GM12878 (cell line): ENCODE data around the gene PRDM16. TPM values are rescaled to one million over a fixed set of nuclear protein-coding genes. Genes with fewer than 3 reads are reported as not detected.

ENCODE experiments used
- BACH1 ChIP-seq: fragments of 450-650 bp; IDR thresholded peaks from 2 replicates; pipeline ENCODE4 v1.6.1; 2017; ENCODE audit warnings: mild to moderate bottlenecking, borderline replicate concordance
- BRCA1 ChIP-seq: IDR thresholded peaks from 2 replicates; pipeline ENCODE4 v1.6.1; 2011; ENCODE audit warnings: low read depth, low read length, improper control_type of control experiment
- CBX3 ChIP-seq: fragments of 200-600 bp; sonication (generic); IDR thresholded peaks from 2 replicates; pipeline ENCODE4 v1.6.1; 2016; ENCODE audit warnings: low read depth, borderline replicate concordance
- CEBPB ChIP-seq, 2 experiments: fragments of 150-350 bp in 1 of 2; IDR thresholded peaks; 2 replicates each; pipeline ENCODE4 v1.6.1; 2012 to 2014; ENCODE audit warnings: low read depth in 2 of 2, low read length in 2 of 2, borderline replicate concordance in 1 of 2, inconsistent platforms in 1 of 2
- DPF2 ChIP-seq: fragments of 450-650 bp; IDR thresholded peaks from 2 replicates; pipeline ENCODE4 v1.6.1; 2017; ENCODE audit warnings: mild to moderate bottlenecking
- E2F8 ChIP-seq: fragments of 450-650 bp; IDR thresholded peaks from 2 replicates; pipeline ENCODE4 v1.6.1; 2018; ENCODE audit warnings: mild to moderate bottlenecking, low read depth, moderate library complexity; ENCODE audit not compliant: partially characterized antibody
- E4F1 ChIP-seq: fragments of 450-650 bp; IDR thresholded peaks from 2 replicates; pipeline ENCODE4 v1.6.1; 2018; ENCODE audit warnings: borderline replicate concordance, mild to moderate bottlenecking; ENCODE audit not compliant: partially characterized antibody
- KDM1A ChIP-seq: fragments of 200-600 bp; sonication (generic); IDR thresholded peaks from 2 replicates; pipeline ENCODE4 v1.6.1; 2016; ENCODE audit warnings: borderline replicate concordance
- PAX8 ChIP-seq: fragments of 450-650 bp; IDR thresholded peaks from 2 replicates; pipeline ENCODE4 v1.6.1; 2017; ENCODE audit warnings: mild to moderate bottlenecking, moderate library complexity
- RCOR1 ChIP-seq: conservative IDR thresholded peaks from 2 replicates; pipeline ENCODE4 v1.6.1; 2012; ENCODE audit warnings: low read depth, low read length, improper control_type of control experiment
- SKIL ChIP-seq: fragments of 450-650 bp; IDR thresholded peaks from 2 replicates; pipeline ENCODE4 v1.6.1; 2017; ENCODE audit warnings: mild to moderate bottlenecking, low read depth, inconsistent platforms; ENCODE audit not compliant: poor library complexity, severe bottlenecking
- SMAD5 ChIP-seq: IDR thresholded peaks from 2 replicates; pipeline ENCODE4 v1.6.1; 2016; ENCODE audit warnings: antibody characterized with exemption, low read depth
- TBL1XR1 ChIP-seq: IDR thresholded peaks from 2 replicates; pipeline ENCODE4 v1.6.1; 2012; ENCODE audit warnings: low read depth, low read length, improper control_type of control experiment
- WRNIP1 ChIP-seq: IDR thresholded peaks from 2 replicates; pipeline ENCODE4 v1.6.1; 2011; ENCODE audit warnings: low read depth, low read length, improper control_type of control experiment, borderline replicate concordance
- polyA plus RNA-seq, 11 experiments: library from polyadenylated mRNA; depleted of rRNA in 4 of 11; unstranded in 6 of 11; stranded (reverse) in 5 of 11; fragments of >200 nt; fragmentation: Nextera tagmentation in 4 of 11; fragmentation: Illumina TruSeq in 1 of 11; extraction: Ambion mirVana in 4 of 11; extraction: Trizol in 1 of 11; gene quantifications; 1 replicate in 1 of 11; 2 replicates in 10 of 11; pipeline versions ENCODE4 v1.2.1 to v1.2.3, GENCODE V29; 2011 to 2016; ENCODE audit warnings: inconsistent platforms in 2 of 11, missing spikeins in 2 of 11, low read depth in 1 of 11
- total RNA-seq, 4 experiments: library from RNA; depleted of rRNA in 3 of 4; stranded (reverse); fragments of >200 nt in 3 of 4; fragmentation: Illumina TruSeq in 1 of 4; extraction: Trizol in 1 of 4; gene quantifications; 2 replicates each; pipeline versions ENCODE4 v1.2.1 to v1.2.3, GENCODE V29; 2013 to 2021

The PRDM16 gene
- total and polyA plus RNA-seq, 10 of the 15 experiments (the other 5 are each of a cell fraction or from before 2014, with no cell fraction given), result 0.03 TPM; not detected in 9

- no peak for TF ChIP-seq E4F1
- TF ChIP-seq CBX3, result no peak
- no peak for TF ChIP-seq TBL1XR1
- no peak for TF ChIP-seq DPF2
- no peak for TF ChIP-seq RCOR1
- TF ChIP-seq PAX8, result no peak
- TF ChIP-seq E2F8, result no peak
- no peak for TF ChIP-seq WRNIP1
- TF ChIP-seq CEBPB (IDR thresholded peaks at IDR 0.05; ENCODE audit: borderline replicate concordance in 1 of 2, low read depth in 2 of 2, low read length in 2 of 2), result no peak
- no peak for TF ChIP-seq SMAD5
- no peak for TF ChIP-seq BACH1
- TF ChIP-seq BRCA1, result no peak
- TF ChIP-seq SKIL, result no peak
- no peak for TF ChIP-seq KDM1A
Observed at GRCh38 chr1:3178279-3178678, 109.3 kb downstream of the PRDM16 start (continued).
